HS-5 (cell line): Measurements from ENCODE around the gene KHDRBS1.
A peak's percentile ranks its signal among the peaks of the same experiment; 100 is the strongest.
"Not testable (repeated sequence)": the region's sequence is repeated elsewhere in the genome, so short reads cannot be mapped to it uniquely, and the experiment has no call there.

Experiments
- DNase-seq: peaks from one replicate; pipeline ENCODE4 v3.0.0-alpha.2; 2012; ENCODE audit warnings: low read depth

The KHDRBS1 gene

GRCh38 chr1:32012709-32013385 lies 821 bp upstream of the KHDRBS1 start:
- DNase-seq = no peak

- DNase-seq = peak; percentile 14
Observed at GRCh38 chr1:32014199-32014947, 705 bp downstream of the KHDRBS1 start.

GRCh38 chr1:32014948-32015273 lies 1.2 kb downstream of the KHDRBS1 start:
- no peak for DNase-seq

GRCh38 chr1:32020339-32020738 lies 6.7 kb downstream of the KHDRBS1 start:
- DNase-seq = no peak

- not testable (repeated sequence) for DNase-seq
Observed at GRCh38 chr1:32021574-32022018, 7.9 kb downstream of the KHDRBS1 start.

GRCh38 chr1:32023351-32023750 lies 9.7 kb downstream of the KHDRBS1 start:
- no peak for DNase-seq

- DNase-seq = no peak
Observed at GRCh38 chr1:32025515-32025914, 11.8 kb downstream of the KHDRBS1 start.

GRCh38 chr1:32028746-32029145 lies 15.1 kb downstream of the KHDRBS1 start:
- DNase-seq = no peak

GRCh38 chr1:32031578-32032274 lies 18.1 kb downstream of the KHDRBS1 start:
- DNase-seq = peak; percentile 41

- no peak for DNase-seq
Observed at GRCh38 chr1:32032275-32032615, 18.6 kb downstream of the KHDRBS1 start.

- no peak for DNase-seq
Observed at GRCh38 chr1:32035119-32035518, 21.5 kb downstream of the KHDRBS1 start.

- DNase-seq = no peak
Observed at GRCh38 chr1:32040711-32041110, 27.0 kb downstream of the KHDRBS1 start.

GRCh38 chr1:32042330-32042729 lies 28.7 kb downstream of the KHDRBS1 start:
- DNase-seq = no peak

GRCh38 chr1:32044234-32044633 lies 30.6 kb downstream of the KHDRBS1 start:
- no peak for DNase-seq

GRCh38 chr1:32045772-32046171 lies 32.1 kb downstream of the KHDRBS1 start:
- no peak for DNase-seq

GRCh38 chr1:32047701-32048100 lies 34.0 kb downstream of the KHDRBS1 start:
- no peak for DNase-seq

- no peak for DNase-seq
Observed at GRCh38 chr1:32048440-32048839, 34.8 kb downstream of the KHDRBS1 start.

GRCh38 chr1:32051706-32052105 lies 38.0 kb downstream of the KHDRBS1 start:
- no peak for DNase-seq

GRCh38 chr1:32052887-32053286 lies 39.2 kb downstream of the KHDRBS1 start:
- no peak for DNase-seq

GRCh38 chr1:32055416-32055815 lies 41.7 kb downstream of the KHDRBS1 start:
- no peak for DNase-seq

- DNase-seq = no peak
Observed at GRCh38 chr1:32056598-32056997, 42.9 kb downstream of the KHDRBS1 start.

- DNase-seq = no peak
Observed at GRCh38 chr1:32060914-32061313, 47.2 kb downstream of the KHDRBS1 start.

GRCh38 chr1:32062867-32063230 lies 49.2 kb downstream of the KHDRBS1 start:
- DNase-seq = no peak
